ENCODE measurements around the gene SEC61A2. TPM values are rescaled to one million over a fixed set of nuclear protein-coding genes. Genes with fewer than 3 reads are reported as not detected.

SEC61A2 gene
- total and polyA plus RNA-seq, 2 of the 8 experiments (the other 6 are each of a cell fraction or from before 2014, with no cell fraction given): 18.2 to 19.2 TPM

- no peak overlapping the region for H3K14ac ChIP-seq (ENCODE audit: insufficient read length)
- no peak overlapping the region for H2BK20ac ChIP-seq (ENCODE audit: low read length)
- no peak overlapping the region for H4K5ac ChIP-seq (ENCODE audit: insufficient read length, low read depth, low read length)
- 74% methylated on average over 4 of the region's 6 CpGs; no CpG with 5 or more reads in 1 of the 2 experiments for WGBS, 2 experiments (ENCODE audit: extremely low coverage in 1 of 2, insufficient coverage in 1 of 2, insufficient read length in 1 of 2, insufficient replicate concordance in 2 of 2, low coverage in 1 of 2, low lambda C conversion rate in 2 of 2, missing lambda C conversion rate in 1 of 2)
- peaks cover 7 to 37% (median 14%) of the 10 kb centered on the region in 4 experiments for H3K36me3 ChIP-seq (ENCODE audit: control insufficient read depth in 2 of 4, insufficient read depth in 4 of 4, low read length in 3 of 4)
- no peak overlapping the region for H3K18ac ChIP-seq (ENCODE audit: extremely low read depth, low read length)
- H3K79me1 ChIP-seq (ENCODE audit: low read depth, low read length): peaks cover 2% of the 10 kb centered on the region; the same call in 1 of the 2 replicates
- FAIRE-seq: no peak
- no peak overlapping the region for H2BK5ac ChIP-seq (ENCODE audit: low read depth, low read length)
- H4K8ac ChIP-seq (ENCODE audit: extremely low read depth, insufficient read depth, low read length): no peak overlapping the region
- H2BK15ac ChIP-seq (ENCODE audit: low read length): no peak overlapping the region
- H2AK5ac ChIP-seq (ENCODE audit: low read depth, low read length): no peak overlapping the region
- H3K23ac ChIP-seq (ENCODE audit: insufficient read length): no peak overlapping the region
- H3K79me2 ChIP-seq (ENCODE audit: control insufficient read depth in 1 of 2, insufficient read depth in 2 of 2, low read length in 2 of 2): peaks cover 9 to 50% of the 10 kb centered on the region in 2 experiments
- H3K27ac ChIP-seq (ENCODE audit: low read depth, low read length): no peak overlapping the region
- H2BK120ac ChIP-seq (replicated peaks; ENCODE audit: low read depth, low read length): no peak overlapping the region
- DNase-seq (ENCODE audit: low read depth in 1 of 2, low spot score in 2 of 2): no peak
- no peak overlapping the region for H3K56ac ChIP-seq (replicated peaks; ENCODE audit: insufficient read length, low read depth, low read length)
- no peaks in the 10 kb centered on the region for H3K27me3 ChIP-seq (replicated peaks in 1 of 4; ENCODE audit: control insufficient read depth in 3 of 4, extremely low read depth in 1 of 4, insufficient read depth in 3 of 4, low read length in 3 of 4)
- H3K9me3 ChIP-seq (ENCODE audit: insufficient read depth in 2 of 2, low read depth in 1 of 2, low read length in 1 of 2): no peaks in the 10 kb centered on the region
- H3K23me2 ChIP-seq (ENCODE audit: low read depth, low read length): no peaks in the 10 kb centered on the region
- H3K4me1 ChIP-seq (replicated peaks in 1 of 4; ENCODE audit: control insufficient read depth in 3 of 4, insufficient read depth in 4 of 4, low read length in 3 of 4): no peaks in the 10 kb centered on the region
- TF ChIP-seq JUN (IDR thresholded peaks at IDR 0.05; ENCODE audit: low read depth, low read length) (no peak), SP1 (IDR thresholded peaks at IDR 0.05; ENCODE audit: low read depth, low read length) (no peak), POU5F1 (IDR thresholded peaks at IDR 0.05; ENCODE audit: low read depth, low read length) (no peak), GABPA (IDR thresholded peaks at IDR 0.05; ENCODE audit: borderline replicate concordance, insufficient read depth, low read length) (no peak)
- H3K4ac ChIP-seq (replicated peaks; ENCODE audit: insufficient read length, low read depth, low read length): no peak overlapping the region
- CTCF ChIA-PET (ENCODE audit: partially characterized antibody): interaction anchor here (1.4 kb wide), 1 partner anchor 26 kb away, joined by 3 read pairs; no protein-coding TSS in a partner anchor
- H3K4me3 ChIP-seq (ENCODE audit: extremely low read depth in 1 of 4, insufficient read depth in 2 of 4, low read depth in 3 of 4, low read length in 4 of 4): no peak overlapping the region
- peaks cover 0 to 4% of the 10 kb centered on the region in 2 experiments for H4K20me1 ChIP-seq (replicated peaks in 1 of 2; ENCODE audit: control insufficient read depth in 1 of 2, insufficient read depth in 2 of 2, low read length in 2 of 2)
- POLR2A ChIA-PET (ENCODE audit: partially characterized antibody): no interaction called here
- no peak overlapping the region for H3K9ac ChIP-seq (replicated peaks in 1 of 4; ENCODE audit: extremely low read depth in 1 of 4, low read depth in 3 of 4, low read length in 3 of 4)
- H4K91ac ChIP-seq (replicated peaks; ENCODE audit: insufficient read length, low read length): no peak overlapping the region
- H2AFZ ChIP-seq (ENCODE audit: low read length): no peak overlapping the region
- H2BK12ac ChIP-seq (ENCODE audit: low read depth, low read length): no peak overlapping the region
- no peak overlapping the region for H3K4me2 ChIP-seq (ENCODE audit: insufficient read depth in 1 of 2, low read depth in 2 of 2, low read length in 2 of 2)
Observed at GRCh38 chr10:12188656-12189055, 59.2 kb downstream of the SEC61A2 start.

Data from H1 (cell line).